DND-41 (cell line): ENCODE measurements around the gene CAMK4.

Experiments
- EZH2 ChIP-seq: IDR thresholded peaks from 3 replicates; pipeline ENCODE4 v1.6.1; 2012; ENCODE audit warnings: borderline replicate concordance, low read depth, mild to moderate bottlenecking, moderate library complexity, low read length, inconsistent platforms; ENCODE audit not compliant: severe bottlenecking
- TF ChIP-seq, protein P1 (sequence below): IDR thresholded peaks from 2 replicates; pipeline ENCODE4 v1.5.1; 2012; ENCODE audit warnings: borderline replicate concordance, low read length, moderate library complexity, mild to moderate bottlenecking; ENCODE audit not compliant: poor library complexity, severe bottlenecking; ENCODE audit errors: extremely low read depth

GRCh38 chr5:111463311-111463710 is 239.1 kb downstream of the CAMK4 start:
- TF ChIP-seq, protein P1, sequence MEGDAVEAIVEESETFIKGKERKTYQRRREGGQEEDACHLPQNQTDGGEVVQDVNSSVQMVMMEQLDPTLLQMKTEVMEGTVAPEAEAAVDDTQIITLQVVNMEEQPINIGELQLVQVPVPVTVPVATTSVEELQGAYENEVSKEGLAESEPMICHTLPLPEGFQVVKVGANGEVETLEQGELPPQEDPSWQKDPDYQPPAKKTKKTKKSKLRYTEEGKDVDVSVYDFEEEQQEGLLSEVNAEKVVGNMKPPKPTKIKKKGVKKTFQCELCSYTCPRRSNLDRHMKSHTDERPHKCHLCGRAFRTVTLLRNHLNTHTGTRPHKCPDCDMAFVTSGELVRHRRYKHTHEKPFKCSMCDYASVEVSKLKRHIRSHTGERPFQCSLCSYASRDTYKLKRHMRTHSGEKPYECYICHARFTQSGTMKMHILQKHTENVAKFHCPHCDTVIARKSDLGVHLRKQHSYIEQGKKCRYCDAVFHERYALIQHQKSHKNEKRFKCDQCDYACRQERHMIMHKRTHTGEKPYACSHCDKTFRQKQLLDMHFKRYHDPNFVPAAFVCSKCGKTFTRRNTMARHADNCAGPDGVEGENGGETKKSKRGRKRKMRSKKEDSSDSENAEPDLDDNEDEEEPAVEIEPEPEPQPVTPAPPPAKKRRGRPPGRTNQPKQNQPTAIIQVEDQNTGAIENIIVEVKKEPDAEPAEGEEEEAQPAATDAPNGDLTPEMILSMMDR, result no peak
- TF ChIP-seq EZH2, result no peak
